Right lobe of liver (tissue), 4 donors: ENCODE measurements around the gene CACNA2D3.

ENCODE experiments used
- POLR2A ChIP-seq: fragments of 450-650 bp; IDR thresholded peaks from one replicate; pipeline ENCODE4 v1.6.1; 2017; ENCODE audit warnings: antibody characterized with exemption, mild to moderate bottlenecking
- TF ChIP-seq, protein P1 (sequence below), 4 donors: fragments of 200-600 bp in 3 of 4; fragments of 450-650 bp in 1 of 4; IDR thresholded peaks; one replicate each; pipeline versions ENCODE4 v1.5.1 to v1.8.0; 2016 to 2022; ENCODE audit warnings: antibody characterized with exemption in 4 of 4, mild to moderate bottlenecking in 2 of 4
- donor health status: DM: no; HTN: no; CAD: no.
- donor health status: DM: no; HTN: no; CAD: no.
- donor health status: DM: no; HTN: yes; CAD: no.

DNA sequence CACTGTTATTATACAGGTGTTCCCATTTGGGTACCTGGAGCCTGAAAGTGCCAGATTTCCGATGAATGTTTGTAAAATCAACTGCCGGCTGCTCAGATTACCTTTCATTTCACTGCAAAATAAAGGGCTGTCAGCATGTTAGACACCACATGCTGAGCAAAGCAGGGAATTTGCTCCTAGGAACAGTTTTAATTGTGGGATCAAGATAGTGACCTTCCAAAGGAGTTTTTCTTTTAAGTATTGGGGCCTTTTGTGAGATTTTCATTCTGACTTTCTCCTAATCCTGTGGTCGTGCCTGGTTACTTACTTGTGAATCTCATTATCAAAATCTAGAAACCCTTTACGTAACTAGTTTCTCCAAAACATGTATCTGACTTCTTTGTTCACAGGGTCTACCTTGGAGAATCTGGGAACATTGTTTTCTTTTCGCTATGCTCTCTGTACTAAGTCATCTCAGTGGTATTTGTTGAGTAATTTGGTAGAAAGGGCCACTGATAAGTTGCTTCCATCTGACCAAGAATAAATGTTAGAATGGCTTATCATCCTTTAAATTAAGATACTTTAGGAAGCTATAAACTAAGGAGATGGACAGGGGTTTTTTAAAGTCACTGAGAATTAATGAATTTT lies 846.3 kb downstream of the CACNA2D3 start:
- TF ChIP-seq, protein P1, sequence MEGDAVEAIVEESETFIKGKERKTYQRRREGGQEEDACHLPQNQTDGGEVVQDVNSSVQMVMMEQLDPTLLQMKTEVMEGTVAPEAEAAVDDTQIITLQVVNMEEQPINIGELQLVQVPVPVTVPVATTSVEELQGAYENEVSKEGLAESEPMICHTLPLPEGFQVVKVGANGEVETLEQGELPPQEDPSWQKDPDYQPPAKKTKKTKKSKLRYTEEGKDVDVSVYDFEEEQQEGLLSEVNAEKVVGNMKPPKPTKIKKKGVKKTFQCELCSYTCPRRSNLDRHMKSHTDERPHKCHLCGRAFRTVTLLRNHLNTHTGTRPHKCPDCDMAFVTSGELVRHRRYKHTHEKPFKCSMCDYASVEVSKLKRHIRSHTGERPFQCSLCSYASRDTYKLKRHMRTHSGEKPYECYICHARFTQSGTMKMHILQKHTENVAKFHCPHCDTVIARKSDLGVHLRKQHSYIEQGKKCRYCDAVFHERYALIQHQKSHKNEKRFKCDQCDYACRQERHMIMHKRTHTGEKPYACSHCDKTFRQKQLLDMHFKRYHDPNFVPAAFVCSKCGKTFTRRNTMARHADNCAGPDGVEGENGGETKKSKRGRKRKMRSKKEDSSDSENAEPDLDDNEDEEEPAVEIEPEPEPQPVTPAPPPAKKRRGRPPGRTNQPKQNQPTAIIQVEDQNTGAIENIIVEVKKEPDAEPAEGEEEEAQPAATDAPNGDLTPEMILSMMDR (IDR thresholded peaks at IDR 0.05): no peak
- no peak for TF ChIP-seq POLR2A
